Measurements from ENCODE around the gene DNAAF5.

DNAAF5 gene

DNA sequence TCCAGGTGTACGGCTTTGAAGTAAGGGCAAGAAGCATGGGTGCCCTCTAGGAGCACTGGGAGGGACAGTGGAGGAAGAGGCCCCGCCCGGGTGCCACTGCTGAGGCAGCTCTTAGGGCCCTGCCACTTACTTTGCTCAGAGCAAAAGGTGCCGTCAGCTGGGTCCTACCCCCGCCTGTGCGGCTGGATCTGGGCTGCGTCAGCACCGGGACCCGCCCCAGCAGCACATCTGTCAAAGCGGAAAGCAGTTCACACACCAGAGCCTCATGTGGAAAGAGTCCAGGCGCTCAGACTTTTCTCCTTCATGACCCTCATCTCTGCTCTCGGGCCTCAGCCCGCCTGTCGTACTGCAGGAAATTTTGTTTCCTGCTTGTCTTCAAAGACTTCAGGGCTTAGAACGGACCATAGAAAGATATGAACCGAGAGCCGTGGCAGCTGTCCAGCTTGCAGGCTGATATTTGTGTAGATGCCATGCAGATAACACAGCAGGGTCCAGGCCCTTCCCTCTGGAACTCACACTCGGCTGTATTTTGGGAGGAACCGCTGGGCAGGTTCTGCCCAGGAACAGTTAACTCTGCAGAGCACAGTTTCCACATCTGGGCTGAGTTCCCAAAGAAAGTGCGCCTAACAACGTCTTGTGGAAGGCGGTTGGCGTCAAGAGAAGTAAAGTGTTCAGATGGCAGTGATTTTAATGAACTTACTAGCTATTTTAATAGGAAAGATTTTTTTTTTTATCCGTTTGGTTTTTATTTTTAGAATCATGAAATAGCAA lies 44.9 kb downstream of the DNAAF5 start:
- H4K20me1 ChIP-seq, result peaks cover 18% of the 10 kb centered on the region; the same call in 1 of the 2 replicates
- TF ChIP-seq Cebpa-rat (IDR thresholded peaks at IDR 0.05), result no peak
- H3K4me1 ChIP-seq, result peaks cover 8% of the 10 kb centered on the region; the same call in 1 of the 2 replicates
- no peaks in the 10 kb centered on the region for H3K27me3 ChIP-seq
- H3K27ac ChIP-seq, result peak overlapping the region; percentile 26; the same call in 1 of the 2 replicates
- H3K36me3 ChIP-seq, result peaks cover 98% of the 10 kb centered on the region
- H3K9me3 ChIP-seq, result no peaks in the 10 kb centered on the region
- no peak overlapping the region for H3K4me3 ChIP-seq
- peak overlapping the region; percentile 36; the same call in 1 of the 2 replicates for H3K9ac ChIP-seq
- no peak overlapping the region for H3K4me2 ChIP-seq

DNA sequence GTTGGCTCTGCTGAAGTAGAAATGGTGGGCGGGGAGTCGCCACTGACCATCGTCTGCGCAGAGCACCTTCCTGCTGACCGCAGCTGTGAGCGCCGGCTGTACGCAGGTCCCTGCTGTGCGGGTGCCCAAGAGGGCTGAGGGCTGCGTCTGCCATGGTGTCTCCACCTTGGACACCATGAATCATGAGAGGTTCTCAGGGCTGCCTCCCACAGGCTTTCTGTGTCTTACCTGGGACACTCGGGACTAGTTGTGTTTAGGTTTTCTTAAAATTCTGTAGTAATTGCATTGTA lies 45.5 kb downstream of the DNAAF5 start:
- Histone ChIP-seq H4K20me1 (peaks cover 18% of the 10 kb centered on the region; the same call in 1 of the 2 replicates), H3K9me3 (no peaks in the 10 kb centered on the region), H3K4me1 (peaks cover 8% of the 10 kb centered on the region; the same call in 1 of the 2 replicates), H3K4me3 (no peak overlapping the region), H3K27me3 (no peaks in the 10 kb centered on the region), H3K4me2 (no peak overlapping the region), H3K36me3 (peaks cover 98% of the 10 kb centered on the region), H3K9ac (no peak overlapping the region), H3K27ac (no peak overlapping the region)
- no peak for TF ChIP-seq Cebpa-rat (IDR thresholded peaks at IDR 0.05)

DNA sequence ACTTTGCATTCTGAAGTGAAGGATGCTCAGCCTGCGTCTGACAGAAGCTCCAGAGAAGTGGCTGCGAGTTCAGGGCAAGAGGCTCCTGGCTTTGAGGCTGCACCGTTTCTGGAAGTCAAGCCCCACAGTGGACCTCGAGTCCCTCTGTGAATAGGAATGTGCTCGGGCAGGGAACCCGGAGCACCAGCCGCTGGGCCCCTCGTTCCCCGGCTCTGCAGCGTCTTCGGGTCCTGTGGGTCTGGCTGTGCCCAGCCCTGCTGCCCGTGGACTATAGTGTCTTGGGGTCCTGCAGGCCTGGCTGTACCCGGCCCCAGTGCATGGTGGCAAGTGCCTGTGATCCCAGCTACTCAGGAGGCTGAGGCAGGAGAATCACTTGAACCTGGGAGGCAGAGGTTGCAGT lies 45.9 kb downstream of the DNAAF5 start:
- H3K36me3 ChIP-seq, result peaks cover 97% of the 10 kb centered on the region
- no peak overlapping the region for H3K4me2 ChIP-seq
- H4K20me1 ChIP-seq, result peaks cover 18% of the 10 kb centered on the region; the same call in 1 of the 2 replicates
- H3K9me3 ChIP-seq, result no peaks in the 10 kb centered on the region
- H3K9ac ChIP-seq, result no peak overlapping the region
- H3K4me1 ChIP-seq, result peaks cover 8% of the 10 kb centered on the region; the same call in 1 of the 2 replicates
- no peak overlapping the region for H3K4me3 ChIP-seq
- no peaks in the 10 kb centered on the region for H3K27me3 ChIP-seq
- H3K27ac ChIP-seq, result no peak overlapping the region
- no peak for TF ChIP-seq Cebpa-rat (IDR thresholded peaks at IDR 0.05)

DNA sequence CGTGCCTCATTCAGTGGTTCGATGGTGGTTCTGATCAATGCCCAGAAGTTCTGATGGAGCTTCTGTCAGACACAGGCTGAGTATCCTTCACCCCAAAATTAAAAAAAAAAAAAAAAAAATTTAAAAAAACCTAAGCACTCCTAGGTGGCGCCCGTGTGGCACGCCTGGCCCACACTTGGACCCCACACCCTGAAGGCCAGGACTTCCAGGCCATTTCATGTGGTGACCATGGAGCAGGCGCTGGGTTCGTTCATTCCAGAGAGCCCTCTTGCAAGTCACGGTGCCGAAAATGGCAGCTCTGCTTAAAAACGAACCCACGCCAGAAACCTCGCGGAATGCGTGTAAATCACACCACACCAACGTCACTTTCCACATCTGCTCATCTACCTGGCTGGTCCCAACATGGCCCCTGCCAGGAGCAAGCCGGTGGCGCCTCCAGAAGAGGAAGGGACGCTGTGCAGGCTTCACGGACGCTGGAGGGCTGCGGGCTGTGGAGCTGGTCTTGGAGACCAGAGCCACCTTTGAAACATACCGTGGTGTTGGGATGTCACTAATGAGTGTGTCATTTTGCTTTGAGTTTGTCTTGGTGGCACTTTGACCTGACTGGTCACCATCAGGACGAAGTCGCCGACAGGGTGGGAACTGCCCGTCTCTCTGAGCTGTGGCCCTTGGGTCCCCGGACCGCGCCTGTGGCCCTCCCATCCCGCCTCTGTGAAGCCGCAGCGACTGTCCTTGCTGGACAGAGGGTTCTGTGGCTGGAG lies 46.5 kb downstream of the DNAAF5 start:
- Histone ChIP-seq H3K9me3 (no peaks in the 10 kb centered on the region), H3K9ac (no peak overlapping the region), H3K36me3 (peaks cover 97% of the 10 kb centered on the region), H3K27ac (no peak overlapping the region), H3K27me3 (no peaks in the 10 kb centered on the region), H3K4me3 (no peak overlapping the region), H4K20me1 (peaks cover 18% of the 10 kb centered on the region; the same call in 1 of the 2 replicates), H3K4me2 (no peak overlapping the region), H3K4me1 (peaks cover 8% of the 10 kb centered on the region; the same call in 1 of the 2 replicates)
- no peak for TF ChIP-seq Cebpa-rat (IDR thresholded peaks at IDR 0.05)

DNA sequence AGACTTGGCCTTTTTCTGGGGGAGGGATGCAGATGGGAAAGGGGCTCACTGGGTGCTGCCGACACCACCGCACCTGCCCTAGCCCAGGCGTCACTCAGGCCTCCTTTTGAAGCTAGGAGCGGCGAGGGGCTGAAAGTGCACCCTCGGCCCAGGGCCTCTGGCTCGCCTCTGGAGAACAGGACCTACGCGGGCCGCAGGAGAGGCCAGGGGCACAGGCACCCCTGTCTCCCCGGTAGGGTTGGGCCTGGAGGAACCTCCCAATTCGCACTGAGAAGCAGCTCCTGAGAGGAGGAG lies 47.1 kb downstream of the DNAAF5 start:
- peaks cover 97% of the 10 kb centered on the region for H3K36me3 ChIP-seq
- H4K20me1 ChIP-seq, result peaks cover 18% of the 10 kb centered on the region; the same call in 1 of the 2 replicates
- no peak overlapping the region for H3K9ac ChIP-seq
- H3K27me3 ChIP-seq, result no peaks in the 10 kb centered on the region
- H3K9me3 ChIP-seq, result no peaks in the 10 kb centered on the region
- peaks cover 8% of the 10 kb centered on the region; the same call in 1 of the 2 replicates for H3K4me1 ChIP-seq
- H3K4me3 ChIP-seq, result no peak overlapping the region
- no peak overlapping the region for H3K4me2 ChIP-seq
- no peak overlapping the region for H3K27ac ChIP-seq
- TF ChIP-seq Cebpa-rat (IDR thresholded peaks at IDR 0.05), result no peak

DNA sequence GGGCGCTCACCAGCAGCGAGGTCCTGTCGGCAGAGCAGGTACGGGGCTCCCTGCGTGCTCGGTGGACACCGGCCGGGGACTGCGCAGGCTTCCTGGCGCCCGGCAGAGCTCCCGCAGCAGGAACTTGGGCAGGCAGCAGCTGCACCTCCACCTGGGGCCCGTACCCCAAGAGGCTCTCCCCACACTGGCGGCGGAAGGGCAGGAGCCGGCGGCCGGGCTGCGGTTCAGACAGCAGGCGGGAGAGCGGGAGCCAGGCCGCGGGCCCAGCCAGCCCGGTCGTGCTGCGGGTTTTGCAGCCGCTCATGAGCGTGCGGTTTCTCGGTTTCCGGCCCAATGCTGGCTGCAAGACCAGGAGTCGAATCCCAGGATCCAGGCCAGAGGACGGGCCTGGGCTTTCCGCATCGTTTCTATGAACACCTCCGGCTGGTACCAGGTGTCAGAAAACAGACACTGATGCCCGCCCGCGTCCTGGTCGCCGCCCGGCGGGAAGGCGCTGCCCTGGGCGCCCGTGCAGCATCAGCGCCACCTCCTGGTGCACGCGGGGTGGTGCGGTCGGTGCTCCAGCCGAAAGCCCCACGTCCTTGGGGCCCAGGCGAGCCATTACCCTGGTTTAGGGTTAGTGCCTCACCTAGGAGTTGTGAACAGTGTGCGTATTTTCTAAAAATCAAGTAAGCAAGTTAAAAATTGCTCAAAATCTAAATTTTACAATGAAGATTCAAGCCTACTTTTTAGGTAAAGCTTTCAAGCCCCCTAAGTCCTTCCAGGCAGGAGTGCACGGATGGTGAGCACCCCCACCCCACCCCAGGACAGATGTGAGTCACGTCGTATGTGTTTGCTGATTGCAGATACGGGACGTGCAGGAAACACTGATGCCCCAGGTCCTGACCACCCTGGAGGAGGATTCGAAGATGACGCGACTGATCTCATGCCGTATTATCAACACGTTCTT lies 47.9 kb downstream of the DNAAF5 start:
- H3K9ac ChIP-seq, result no peak overlapping the region
- H3K27ac ChIP-seq, result no peak overlapping the region
- no peaks in the 10 kb centered on the region for H3K9me3 ChIP-seq
- H3K4me2 ChIP-seq, result no peak overlapping the region
- H4K20me1 ChIP-seq, result peaks cover 18% of the 10 kb centered on the region; the same call in 1 of the 2 replicates
- no peaks in the 10 kb centered on the region for H3K27me3 ChIP-seq
- H3K36me3 ChIP-seq, result peaks cover 97% of the 10 kb centered on the region
- peaks cover 8% of the 10 kb centered on the region; the same call in 1 of the 2 replicates for H3K4me1 ChIP-seq
- H3K4me3 ChIP-seq, result no peak overlapping the region
- TF ChIP-seq Cebpa-rat (IDR thresholded peaks at IDR 0.05), result no peak

DNA sequence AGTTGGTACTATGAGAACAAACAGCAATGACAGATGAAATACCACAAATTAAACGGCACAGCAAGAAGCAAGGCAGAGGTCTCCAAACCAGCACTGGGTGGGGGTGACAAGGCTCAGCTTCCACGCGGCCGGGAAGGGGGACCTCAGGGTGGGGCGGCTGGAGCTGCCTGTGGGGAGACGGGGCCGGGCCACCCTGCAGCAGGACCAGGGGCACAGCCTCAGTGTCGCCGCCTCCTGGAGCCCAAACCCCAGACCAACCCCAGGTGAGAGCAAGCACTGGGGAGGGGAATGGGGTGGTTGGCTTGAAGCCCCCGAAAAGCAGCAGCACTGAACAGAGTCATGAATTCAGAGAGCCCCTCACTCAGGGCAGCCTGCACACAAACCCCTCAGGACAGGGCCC lies 49.9 kb downstream of the DNAAF5 start:
- H3K4me3 ChIP-seq, result no peak overlapping the region
- no peaks in the 10 kb centered on the region for H3K9me3 ChIP-seq
- peaks cover 99% of the 10 kb centered on the region for H3K36me3 ChIP-seq
- TF ChIP-seq Cebpa-rat (IDR thresholded peaks at IDR 0.05), result no peak
- H3K27ac ChIP-seq, result no peak overlapping the region
- no peak overlapping the region for H3K4me2 ChIP-seq
- peaks cover 3% of the 10 kb centered on the region; the same call in 1 of the 2 replicates for H3K4me1 ChIP-seq
- H3K9ac ChIP-seq, result no peak overlapping the region
- H4K20me1 ChIP-seq, result peaks cover 10% of the 10 kb centered on the region; the same call in 1 of the 2 replicates
- H3K27me3 ChIP-seq, result no peaks in the 10 kb centered on the region

GRCh38 chr7:776992-777727 lies 50.7 kb downstream of the DNAAF5 start:
- Histone ChIP-seq H3K27me3 (no peaks in the 10 kb centered on the region), H3K4me1 (no peaks in the 10 kb centered on the region), H3K9ac (no peak overlapping the region), H3K4me2 (no peak overlapping the region), H3K27ac (no peak overlapping the region), H3K9me3 (no peaks in the 10 kb centered on the region), H3K4me3 (no peak overlapping the region), H3K36me3 (peaks cover 99% of the 10 kb centered on the region), H4K20me1 (peaks cover 2% of the 10 kb centered on the region; the same call in 1 of the 2 replicates)
- TF ChIP-seq Cebpa-rat (IDR thresholded peaks at IDR 0.05), result no peak

DNA sequence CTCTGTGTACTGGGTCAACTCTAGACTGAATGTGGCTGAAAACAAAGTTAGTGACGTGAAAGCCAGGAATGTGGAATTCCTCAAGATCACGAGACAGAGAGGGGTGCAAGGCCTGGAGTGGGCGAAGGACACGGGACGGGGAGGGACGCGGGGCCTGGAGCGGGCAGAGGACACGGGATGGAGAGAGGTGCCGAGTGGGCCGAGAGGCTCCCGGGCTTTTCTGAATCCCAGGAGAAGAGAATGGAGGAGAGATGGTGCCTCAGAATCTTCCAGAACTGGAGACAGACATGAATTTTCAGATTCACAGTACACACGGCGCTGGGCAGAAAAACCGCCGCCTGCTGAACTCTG lies 51.2 kb downstream of the DNAAF5 start:
- Histone ChIP-seq H3K27me3 (no peaks in the 10 kb centered on the region), H4K20me1 (no peaks in the 10 kb centered on the region), H3K36me3 (peaks cover 99% of the 10 kb centered on the region), H3K9me3 (no peaks in the 10 kb centered on the region), H3K9ac (no peak overlapping the region), H3K4me1 (no peaks in the 10 kb centered on the region), H3K27ac (no peak overlapping the region), H3K4me3 (no peak overlapping the region), H3K4me2 (no peak overlapping the region)
- TF ChIP-seq Cebpa-rat (IDR thresholded peaks at IDR 0.05), result no peak
